ENCODE measurements around the gene WDR45B.

- TF ChIP-seq CTCF (IDR thresholded peaks at IDR 0.05): no peak
- TF ChIP-seq POLR2AphosphoS5 (IDR thresholded peaks at IDR 0.05; ENCODE audit: low read depth, low read length): no peak
- TF ChIP-seq REST (IDR thresholded peaks at IDR 0.05; ENCODE audit: insufficient read depth in 1 of 2, low read depth in 2 of 2, low read length in 1 of 2): no peak
Observed at GRCh38 chr17:82658331-82658730, 10.1 kb upstream of the WDR45B start.
